ENCODE results near the gene CCDC85C. TPM values are rescaled to one million over a fixed set of nuclear protein-coding genes. Genes with fewer than 3 reads are reported as not detected.
A peak's percentile ranks its signal among the peaks of the same experiment; 100 is the strongest.

CCDC85C gene
- total RNA-seq, 4 donors from 2014 or later: 0.88 to 56.3 (median 13.6) TPM

- Histone ChIP-seq H3K4me1 (peaks cover 18 to 23% of the 10 kb centered on the region in 2 donors), H3K9me3 (no peaks in the 10 kb centered on the region), H3K4me3 (no peak overlapping the region), H3K36me3 (no peaks in the 10 kb centered on the region), H3K27me3 (no peaks in the 10 kb centered on the region), H3K27ac (peak overlapping the region; percentile 63 to 85)
- intact Hi-C loops (cut with DNase I; ENCODE audit: low total_unique reads): no loop called here
- TF ChIP-seq CTCF (IDR thresholded peaks at IDR 0.05) (no peak), POLR2A (IDR thresholded peaks at IDR 0.05) (no peak)
- DNase-seq: no peak
Measured at GRCh38 chr14:99560922-99561683, 42.9 kb downstream of the CCDC85C start.

GRCh38 chr14:99560403-99560802 lies 43.6 kb downstream of the CCDC85C start:
- Histone ChIP-seq H3K27ac (peak overlapping the region; percentile 63 to 85), H3K4me1 (peaks cover 18 to 19% of the 10 kb centered on the region in 2 donors), H3K27me3 (no peaks in the 10 kb centered on the region), H3K9me3 (no peaks in the 10 kb centered on the region), H3K4me3 (no peak overlapping the region), H3K36me3 (no peaks in the 10 kb centered on the region)
- intact Hi-C loops (cut with DNase I; ENCODE audit: low total_unique reads): no loop called here
- no peak for TF ChIP-seq POLR2A (IDR thresholded peaks at IDR 0.05)
- no peak for TF ChIP-seq CTCF (IDR thresholded peaks at IDR 0.05)
- no peak for DNase-seq

GRCh38 chr14:99559286-99559990 lies 44.6 kb downstream of the CCDC85C start:
- TF ChIP-seq POLR2A (IDR thresholded peaks at IDR 0.05): no peak
- TF ChIP-seq CTCF (IDR thresholded peaks at IDR 0.05): no peak
- Histone ChIP-seq H3K27me3 (no peaks in the 10 kb centered on the region), H3K36me3 (no peaks in the 10 kb centered on the region), H3K4me3 (no peak overlapping the region), H3K27ac (peak overlapping the region; percentile 63 to 85), H3K9me3 (no peaks in the 10 kb centered on the region), H3K4me1 (peaks cover 11% of the 10 kb centered on the region in 2 donors)
- DNase-seq: no peak
- intact Hi-C loops (cut with DNase I; ENCODE audit: low total_unique reads): no loop called here

GRCh38 chr14:99556134-99556791 lies 47.7 kb downstream of the CCDC85C start:
- DNase-seq: no peak
- H3K9me3 ChIP-seq: no peaks in the 10 kb centered on the region
- no peaks in the 10 kb centered on the region for H3K4me1 ChIP-seq
- H3K27ac ChIP-seq: no peak overlapping the region
- no peaks in the 10 kb centered on the region for H3K36me3 ChIP-seq
- no peak for TF ChIP-seq CTCF (IDR thresholded peaks at IDR 0.05)
- no peak for TF ChIP-seq POLR2A (IDR thresholded peaks at IDR 0.05)
- H3K4me3 ChIP-seq: no peak overlapping the region
- no peaks in the 10 kb centered on the region for H3K27me3 ChIP-seq
- intact Hi-C loops (cut with DNase I; ENCODE audit: low total_unique reads): no loop called here
